Measurements from ENCODE around the gene GNAZ.

- TF ChIP-seq POLR2A (IDR thresholded peaks at IDR 0.05) (no peak), CTCF (IDR thresholded peaks at IDR 0.05) (no peak), POLR2AphosphoS5 (IDR thresholded peaks at IDR 0.05) (no peak), EP300 (IDR thresholded peaks at IDR 0.05; ENCODE audit: low read depth) (no peak)
Observed at GRCh38 chr22:23088199-23088604, 17.9 kb downstream of the GNAZ start.

Data from transverse colon (tissue), 4 donors.